Measurements from ENCODE around the gene CDC42EP2. TPM values are rescaled to one million over a fixed set of nuclear protein-coding genes. Genes with fewer than 3 reads are reported as not detected.

CDC42EP2 gene
- polyA plus RNA-seq, 1 of the 3 experiments (the other 2 are of a cell fraction): 8.1 TPM

GRCh38 chr11:65362320-65362931, 47.8 kb downstream of the CDC42EP2 start (continued):
- TF ChIP-seq CTCF (IDR thresholded peaks at IDR 0.05) (no peak), PBX3 (IDR thresholded peaks at IDR 0.05) (no peak)

- Histone ChIP-seq H3K4me1 (ENCODE audit: control insufficient read depth in 1 of 2, insufficient read depth in 2 of 2, low read depth in 1 of 2, low read length in 1 of 2) (peaks cover 0 to under 1% of the 10 kb centered on the region in 2 experiments; a peak in 1 of 4 replicates), H3K9ac (no peak overlapping the region), H3F3A (replicated peaks; ENCODE audit: insufficient read depth) (peaks cover 5% of the 10 kb centered on the region), H3K27me3 (ENCODE audit: insufficient read depth) (no peaks in the 10 kb centered on the region), H3K79me2 (ENCODE audit: insufficient read depth) (peaks cover 11% of the 10 kb centered on the region), H3K4me3 (ENCODE audit: low read depth in 2 of 2, low read length in 1 of 2) (no peak overlapping the region), H3K4me2 (no peak overlapping the region), H3K27ac (ENCODE audit: low read depth in 2 of 2, low read length in 1 of 2) (no peak overlapping the region), H3K9me3 (no peaks in the 10 kb centered on the region), H4K20me1 (ENCODE audit: insufficient read depth) (no peaks in the 10 kb centered on the region), H3K36me3 (replicated peaks in 1 of 2; ENCODE audit: control insufficient read depth in 1 of 2, insufficient read depth in 2 of 2, low read length in 1 of 2) (no peaks in the 10 kb centered on the region), H2AFZ (ENCODE audit: low read depth) (no peak overlapping the region), H3K9me2 (no peaks in the 10 kb centered on the region)
- WGBS (ENCODE audit: low lambda C conversion rate): 90% methylated on average over 6 of the region's 6 CpGs
- ChIA-PET CTCF (interaction anchor here (1.0 to 3.0 kb wide), 4 partner anchors 54 to 177 kb away, joined by 3 to 9 read pairs (median 4); no protein-coding TSS in a partner anchor), POLR2A (interaction anchor here (1.2 kb wide), 1 partner anchor 146 kb away, joined by 3 read pairs; no protein-coding TSS in a partner anchor)
- no peak for DNase-seq
- no peak for TF ChIP-seq SMC3 (IDR thresholded peaks at IDR 0.05; ENCODE audit: low read depth, low read length)
- no peak for TF ChIP-seq FOXJ3 (CRISPR knock-in tag; IDR thresholded peaks at IDR 0.05)
- TF ChIP-seq RCOR1 (IDR thresholded peaks at IDR 0.05; ENCODE audit: low read length): no peak
- TF ChIP-seq CHD2 (IDR thresholded peaks at IDR 0.05; ENCODE audit: low read length, partially characterized antibody): no peak
- TF ChIP-seq USF1 (IDR thresholded peaks at IDR 0.05; ENCODE audit: borderline replicate concordance, low read depth): no peak
- TF ChIP-seq ZBTB33 (IDR thresholded peaks at IDR 0.05; ENCODE audit: borderline replicate concordance, low read depth): no peak
- TF ChIP-seq FOXM1 (IDR thresholded peaks at IDR 0.05; ENCODE audit: low read depth): no peak
- no peak for TF ChIP-seq ELF1 (IDR thresholded peaks at IDR 0.05)
- TF ChIP-seq NFIC (IDR thresholded peaks at IDR 0.05; ENCODE audit: borderline replicate concordance): no peak
- no peak for TF ChIP-seq FOSL2 (IDR thresholded peaks at IDR 0.05; ENCODE audit: borderline replicate concordance, low read depth)
- TF ChIP-seq NRF1 (IDR thresholded peaks at IDR 0.05; ENCODE audit: low read depth, low read length): no peak
These were observed 48.3 kb downstream of the CDC42EP2 start for GRCh38 chr11:65362966-65363365.
